Measurements from ENCODE around the gene HIBADH. TPM values are rescaled to one million over a fixed set of nuclear protein-coding genes. Genes with fewer than 3 reads are reported as not detected.

HIBADH gene
- total RNA-seq, 1 donor from 2014 or later, result 15.4 TPM

DNA sequence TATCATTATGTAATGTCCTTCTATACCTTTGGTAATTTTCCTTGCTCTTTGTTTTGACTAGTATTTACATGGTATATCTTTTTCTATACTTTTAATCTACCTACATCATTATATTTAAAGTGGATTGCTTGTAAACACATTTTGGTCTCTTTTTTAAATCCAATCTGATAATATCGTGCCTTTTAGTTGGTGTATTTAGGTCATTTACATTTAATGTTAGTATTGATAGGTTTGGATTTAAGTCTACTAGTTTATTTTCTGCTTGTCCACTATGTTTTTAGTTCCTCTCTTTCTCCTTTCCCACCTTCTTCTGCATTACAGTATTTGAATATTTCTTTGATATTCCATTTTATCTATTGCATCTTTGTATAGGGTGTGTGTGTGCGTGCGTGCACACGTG lies 95.4 kb downstream of the HIBADH start:
- Mint-ChIP-seq H3K4me1 (ENCODE audit: unreplicated experiment) (peaks cover 12% of the 10 kb centered on the region), H3K36me3 (ENCODE audit: low read depth, unreplicated experiment) (peaks cover 6% of the 10 kb centered on the region), H3K27me3 (ENCODE audit: unreplicated experiment) (no peaks in the 10 kb centered on the region), H3K9me3 (ENCODE audit: unreplicated experiment) (no peaks in the 10 kb centered on the region), H3K4me3 (ENCODE audit: unreplicated experiment) (no peak overlapping the region), H3K27ac (ENCODE audit: unreplicated experiment) (no peak overlapping the region)
- TF ChIP-seq CTCF (IDR thresholded peaks at IDR 0.05; ENCODE audit: unreplicated experiment), result no peak
- DNase-seq (ENCODE audit: low spot score), result no peak

DNA sequence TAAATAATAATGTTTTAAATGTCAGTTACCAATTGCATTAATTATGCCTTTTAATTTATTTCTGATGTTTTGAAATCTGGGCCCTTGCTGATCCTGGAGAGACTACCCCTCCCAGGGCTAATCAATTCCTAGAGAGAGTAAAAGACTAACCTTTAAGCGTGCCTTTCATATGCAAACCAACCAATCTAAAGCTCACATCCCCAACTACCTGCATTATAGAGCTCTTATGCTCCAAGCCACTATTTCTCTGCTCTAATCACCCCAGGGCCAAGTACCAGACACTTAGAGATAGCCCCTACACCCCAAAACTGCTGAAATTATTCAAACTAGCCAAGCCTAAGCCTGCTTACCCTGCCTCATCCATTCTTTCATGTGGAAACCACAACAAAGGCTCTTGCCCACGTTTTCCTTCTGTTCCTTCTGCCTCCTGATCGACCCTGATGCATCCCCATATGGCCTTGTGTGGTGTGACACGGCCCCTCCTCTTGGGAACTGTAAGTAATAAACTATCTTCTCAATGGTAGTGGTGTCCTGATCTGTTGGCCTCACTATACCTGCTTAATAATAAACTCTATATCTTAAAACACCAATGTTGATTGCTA lies 97.7 kb downstream of the HIBADH start:
- Mint-ChIP-seq H3K9me3 (ENCODE audit: unreplicated experiment) (no peaks in the 10 kb centered on the region), H3K4me3 (ENCODE audit: unreplicated experiment) (no peak overlapping the region), H3K27me3 (ENCODE audit: unreplicated experiment) (no peaks in the 10 kb centered on the region), H3K36me3 (ENCODE audit: low read depth, unreplicated experiment) (peaks cover 6% of the 10 kb centered on the region), H3K4me1 (ENCODE audit: unreplicated experiment) (peaks cover 8% of the 10 kb centered on the region), H3K27ac (ENCODE audit: unreplicated experiment) (no peak overlapping the region)
- no peak for TF ChIP-seq CTCF (IDR thresholded peaks at IDR 0.05; ENCODE audit: unreplicated experiment)
- no peak for DNase-seq (ENCODE audit: low spot score)

DNA sequence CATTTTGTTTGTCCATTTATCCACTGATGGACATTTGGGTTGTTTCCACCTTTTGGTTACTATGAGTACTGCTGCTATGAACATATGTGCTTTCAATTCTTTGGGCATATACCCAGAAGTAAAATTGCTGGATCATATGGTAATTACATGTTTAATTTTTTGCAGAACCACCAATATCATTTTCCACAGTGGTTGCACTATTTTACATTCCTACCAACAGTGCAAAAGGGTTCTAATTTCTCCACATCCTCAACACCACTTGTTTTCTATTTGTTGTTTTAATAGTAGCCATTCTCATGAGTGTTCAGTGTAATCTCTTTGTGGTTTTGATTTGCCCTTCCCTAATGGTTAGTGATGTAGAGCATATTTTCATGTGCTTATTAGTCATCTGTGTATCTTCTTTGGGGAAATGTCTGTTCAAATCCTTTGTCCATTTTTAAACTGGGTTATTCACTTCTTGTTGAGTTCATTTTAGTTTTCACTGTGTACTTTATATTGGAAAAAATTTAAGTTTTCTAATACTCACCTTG lies 101.9 kb downstream of the HIBADH start:
- peaks cover 3% of the 10 kb centered on the region for H3K36me3 Mint-ChIP-seq (ENCODE audit: low read depth, unreplicated experiment)
- no peak for DNase-seq (ENCODE audit: low spot score)

GRCh38 chr7:27555670-27556069 lies 107.0 kb downstream of the HIBADH start:
- TF ChIP-seq CTCF (IDR thresholded peaks at IDR 0.05; ENCODE audit: unreplicated experiment), result no peak
- DNase-seq (ENCODE audit: low spot score), result no peak
- Mint-ChIP-seq H3K9me3 (ENCODE audit: unreplicated experiment) (no peaks in the 10 kb centered on the region), H3K36me3 (ENCODE audit: low read depth, unreplicated experiment) (no peaks in the 10 kb centered on the region), H3K4me1 (ENCODE audit: unreplicated experiment) (no peaks in the 10 kb centered on the region), H3K27me3 (ENCODE audit: unreplicated experiment) (peaks cover 2% of the 10 kb centered on the region), H3K27ac (ENCODE audit: unreplicated experiment) (no peak overlapping the region), H3K4me3 (ENCODE audit: unreplicated experiment) (no peak overlapping the region)

More for the DNA sequence above, 101.9 kb downstream of the HIBADH start:
- H3K4me3 Mint-ChIP-seq (ENCODE audit: unreplicated experiment), result no peak overlapping the region
- H3K9me3 Mint-ChIP-seq (ENCODE audit: unreplicated experiment), result no peaks in the 10 kb centered on the region
- peaks cover 2% of the 10 kb centered on the region for H3K27me3 Mint-ChIP-seq (ENCODE audit: unreplicated experiment)
- H3K4me1 Mint-ChIP-seq (ENCODE audit: unreplicated experiment), result no peaks in the 10 kb centered on the region
- TF ChIP-seq CTCF (IDR thresholded peaks at IDR 0.05; ENCODE audit: unreplicated experiment), result no peak
- H3K27ac Mint-ChIP-seq (ENCODE audit: unreplicated experiment), result no peak overlapping the region

- H3K27me3 Mint-ChIP-seq (ENCODE audit: unreplicated experiment), result peaks cover 2% of the 10 kb centered on the region
- H3K4me3 Mint-ChIP-seq (ENCODE audit: unreplicated experiment), result no peak overlapping the region
- H3K4me1 Mint-ChIP-seq (ENCODE audit: unreplicated experiment), result no peaks in the 10 kb centered on the region
- H3K9me3 Mint-ChIP-seq (ENCODE audit: unreplicated experiment), result no peaks in the 10 kb centered on the region
- no peak for TF ChIP-seq CTCF (IDR thresholded peaks at IDR 0.05; ENCODE audit: unreplicated experiment)
- no peaks in the 10 kb centered on the region for H3K36me3 Mint-ChIP-seq (ENCODE audit: low read depth, unreplicated experiment)
- H3K27ac Mint-ChIP-seq (ENCODE audit: unreplicated experiment), result no peak overlapping the region
- no peak for DNase-seq (ENCODE audit: low spot score)
These were observed 107.9 kb downstream of the HIBADH start for GRCh38 chr7:27554826-27555225.

All from endothelial cell (in vitro differentiated cells).